Measurements from ENCODE around the gene SSTR5. TPM values are rescaled to one million over a fixed set of nuclear protein-coding genes. Genes with fewer than 3 reads are reported as not detected.

SSTR5 gene
- total RNA-seq, 1 donor from 2014 or later = not detected

- intact Hi-C loops (cut with DNase I) = no loop called here
- DNase-seq (ENCODE audit: low spot score) (no peak), ATAC-seq (no peak)
These were observed 4.9 kb upstream of the SSTR5 start for GRCh38 chr16:1067629-1068028.

GRCh38 chr16:1068451-1068850 is 4.1 kb upstream of the SSTR5 start:
- ATAC-seq (no peak), DNase-seq (ENCODE audit: low spot score) (no peak)
- intact Hi-C loops (cut with DNase I) = no loop called here

DNA sequence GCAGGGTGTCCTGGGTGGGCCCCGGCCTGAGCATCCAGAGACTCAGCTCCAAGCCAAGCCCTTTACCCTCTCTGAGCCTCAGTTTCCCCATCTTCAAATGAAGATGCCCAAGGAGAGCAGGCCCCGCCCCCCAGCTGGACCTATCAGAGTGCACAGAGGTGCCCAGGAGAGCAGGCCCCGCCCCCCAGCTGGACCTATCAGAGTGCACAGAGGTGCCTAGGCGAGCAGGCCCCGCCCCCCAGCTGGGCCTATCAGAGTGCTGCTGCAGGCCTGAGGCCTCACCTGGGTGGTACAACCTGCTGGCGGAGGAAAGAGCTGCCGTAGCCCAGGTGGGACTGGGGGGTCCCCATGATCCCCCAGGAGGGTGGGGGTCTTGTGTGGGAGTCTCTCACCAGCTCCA is 3.4 kb upstream of the SSTR5 start:
- no peak for DNase-seq (ENCODE audit: low spot score)
- ATAC-seq = no peak
- intact Hi-C loops (cut with DNase I) = no loop called here

DNA sequence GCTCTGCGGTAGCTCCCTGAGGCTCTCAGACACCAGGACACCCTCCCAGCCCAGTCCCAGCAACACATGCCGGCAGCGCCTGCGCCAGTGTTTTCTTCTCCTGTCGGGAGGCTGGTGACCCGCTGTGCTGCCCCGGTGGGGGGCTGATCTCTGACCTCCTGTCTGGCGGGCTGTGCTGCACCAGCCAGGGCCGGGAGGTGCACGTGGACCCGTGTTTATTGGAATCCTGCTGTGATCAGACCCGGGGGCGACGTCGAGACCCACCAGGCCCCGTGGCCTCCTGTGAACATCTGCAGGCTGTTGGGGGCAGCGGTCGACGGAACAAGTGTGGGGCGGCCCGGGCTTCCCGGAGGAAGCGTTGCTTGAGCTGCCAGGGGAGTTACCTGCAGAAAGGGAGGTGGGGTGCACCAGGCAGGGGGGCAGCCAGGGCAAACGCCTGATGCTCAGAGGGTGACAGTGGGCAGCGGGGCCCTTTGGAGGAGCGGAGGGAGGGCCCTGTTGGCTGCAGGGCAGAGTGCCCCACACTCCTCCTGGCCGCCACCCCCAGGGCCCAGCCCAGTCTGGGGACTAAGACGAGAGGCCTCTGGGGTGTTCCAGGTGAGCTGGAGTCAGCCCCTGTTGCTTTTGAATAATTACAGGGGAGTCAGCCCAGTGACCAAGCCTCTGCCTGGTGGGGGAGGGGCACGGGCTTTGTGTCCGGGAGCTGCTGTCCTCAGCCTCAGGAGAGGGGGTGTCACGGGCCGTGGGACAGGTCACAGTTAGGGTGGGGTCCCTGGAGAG is 2.3 kb upstream of the SSTR5 start:
- DNase-seq (ENCODE audit: low spot score) = no peak
- no peak for ATAC-seq
- intact Hi-C loops (cut with DNase I) = no loop called here

DNA sequence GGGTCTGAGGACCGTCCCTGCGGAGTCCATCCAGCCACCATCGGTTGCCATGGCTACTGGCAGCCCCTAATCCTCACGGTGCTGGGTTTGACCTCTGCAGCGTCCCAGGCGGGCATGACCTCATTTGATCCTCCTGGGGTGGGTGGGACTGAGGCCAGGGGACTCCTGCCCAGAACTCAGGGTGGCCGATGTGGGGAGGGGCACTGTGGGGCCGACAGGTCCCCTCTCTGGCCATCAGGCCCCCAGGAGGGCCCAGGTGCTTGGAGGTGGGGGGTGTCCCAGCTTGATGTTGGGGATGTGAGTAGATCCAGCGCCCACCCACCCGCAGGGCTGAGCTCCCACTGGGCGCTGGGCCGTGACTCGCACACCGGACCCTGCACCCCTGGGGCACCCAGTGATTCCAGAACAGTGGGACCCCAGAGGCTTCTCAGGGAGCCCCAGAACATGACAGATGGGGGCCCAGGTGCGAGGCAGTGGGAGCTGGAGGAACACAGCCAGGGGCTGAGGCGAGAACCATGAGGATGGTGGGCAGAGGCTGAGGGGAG is 1.6 kb upstream of the SSTR5 start:
- DNase-seq (ENCODE audit: low spot score) = no peak
- intact Hi-C loops (cut with DNase I) = no loop called here
- ATAC-seq = no peak

DNA sequence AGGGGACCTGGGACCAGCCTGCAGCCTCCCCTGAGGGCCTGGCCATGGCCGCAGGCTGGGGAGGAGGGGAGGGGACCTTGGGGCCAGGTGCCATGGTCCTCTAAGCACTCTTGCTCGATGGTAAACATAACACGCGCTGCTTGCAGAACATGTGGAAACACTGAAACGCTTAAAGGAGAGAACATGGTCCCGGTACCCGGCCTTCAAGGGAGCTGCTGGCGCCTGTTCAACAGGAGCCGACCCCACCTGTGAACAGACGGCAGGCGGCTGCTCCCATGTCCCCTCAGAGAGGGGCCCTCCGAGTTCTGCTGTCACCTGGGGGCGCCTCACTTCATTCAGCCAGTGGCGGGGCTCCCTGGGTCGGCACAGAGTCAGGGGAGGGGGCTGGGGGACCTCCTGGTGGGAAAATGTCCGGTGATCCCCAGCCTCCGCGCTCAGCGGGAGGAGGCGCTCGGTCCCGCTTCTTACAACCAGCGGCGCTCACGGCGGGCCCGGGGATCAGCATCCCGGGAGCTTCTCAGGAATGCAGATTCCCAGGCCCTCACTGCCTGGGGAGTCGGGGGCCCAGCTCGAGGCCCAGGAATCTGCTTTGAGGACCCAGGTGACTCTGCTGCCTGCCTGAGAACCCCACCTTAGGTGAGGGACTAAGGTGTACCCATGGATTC is 854 bp upstream of the SSTR5 start:
- no peak for DNase-seq (ENCODE audit: low spot score)
- no peak for ATAC-seq
- intact Hi-C loops (cut with DNase I) = no loop called here

- DNase-seq (ENCODE audit: low spot score) = no peak
- ATAC-seq = no peak
- intact Hi-C loops (cut with DNase I) = no loop called here
These were observed 663 bp downstream of the SSTR5 start for GRCh38 chr16:1073262-1073558.

DNA sequence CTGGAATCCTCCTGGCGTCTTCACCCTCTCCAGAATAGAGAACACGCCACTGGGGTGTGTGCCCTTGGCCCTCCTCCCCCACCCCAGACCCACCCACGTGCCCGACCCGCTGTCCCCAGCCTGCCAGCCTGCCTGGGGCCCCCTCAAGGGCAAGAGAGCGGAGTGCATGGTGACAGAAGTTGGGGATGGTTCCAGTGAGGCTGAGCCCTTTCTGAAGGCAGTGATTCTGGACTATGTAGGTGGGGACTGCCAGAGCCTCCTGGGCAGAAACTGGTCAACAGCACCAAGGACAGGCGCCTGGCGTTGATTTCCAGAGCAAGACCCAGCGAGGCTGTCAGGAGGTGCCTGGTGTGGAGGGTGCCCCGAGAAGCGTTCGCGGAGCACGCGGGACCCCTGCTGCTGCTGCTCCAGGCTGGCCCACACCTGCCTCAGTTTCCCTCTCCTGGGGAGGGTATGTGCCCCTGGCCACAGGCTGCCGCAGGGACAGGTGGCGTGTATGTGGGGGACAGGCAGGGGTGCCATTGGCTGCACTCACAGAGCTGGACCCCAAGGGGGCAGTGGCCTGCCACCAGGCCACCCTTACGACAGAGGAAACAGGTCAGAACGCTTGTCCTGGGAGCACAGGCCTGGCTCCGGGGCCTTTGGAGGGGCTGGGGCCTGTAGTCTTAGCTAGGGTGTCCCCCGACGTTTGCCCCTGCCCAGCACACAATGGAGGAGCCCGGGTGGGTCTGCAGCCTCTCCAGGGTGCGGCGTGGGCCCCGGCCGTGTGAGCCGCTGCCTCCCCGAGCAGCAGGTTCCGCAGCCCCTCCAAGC is 1.2 kb downstream of the SSTR5 start:
- ATAC-seq (no peak), DNase-seq (ENCODE audit: low spot score) (no peak)
- intact Hi-C loops (cut with DNase I) = no loop called here

DNA sequence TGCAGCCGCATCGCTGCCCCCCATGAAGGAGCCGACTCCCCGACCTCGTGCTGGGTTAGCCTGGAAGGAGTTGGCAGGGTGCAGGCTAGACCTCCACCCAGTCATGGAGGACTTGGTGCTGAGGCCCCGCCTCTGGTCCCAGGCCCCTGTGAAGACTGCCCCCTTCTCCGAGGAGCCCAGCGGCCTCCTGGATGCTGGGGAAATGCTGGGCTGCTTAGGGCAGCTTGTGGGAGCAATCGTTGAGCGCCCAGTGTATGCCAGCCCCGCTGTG is 1.8 kb downstream of the SSTR5 start:
- ATAC-seq (no peak), DNase-seq (ENCODE audit: low spot score) (no peak)
- intact Hi-C loops (cut with DNase I) = no loop called here

DNA sequence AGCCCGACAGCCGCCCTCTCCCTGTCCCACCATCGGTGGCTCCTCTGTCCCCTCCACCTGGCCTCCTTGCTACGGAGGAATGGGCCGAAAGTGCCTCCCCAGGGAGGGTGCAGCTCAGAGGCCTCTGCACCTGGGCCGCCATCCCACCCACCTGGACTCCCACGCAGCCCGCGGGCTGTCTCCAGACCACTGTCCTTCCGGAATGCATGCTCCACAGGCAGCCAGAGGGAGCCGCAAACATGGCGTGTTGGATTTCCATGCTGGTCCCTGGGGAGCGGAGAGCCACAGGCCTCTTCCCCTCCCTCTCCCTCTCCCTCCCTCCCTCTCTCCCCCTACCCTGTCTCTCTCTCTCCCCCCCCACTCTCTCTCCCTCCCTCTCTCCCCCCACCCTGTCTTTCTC is 3.0 kb downstream of the SSTR5 start:
- ATAC-seq (no peak), DNase-seq (ENCODE audit: low spot score) (no peak)
- intact Hi-C loops (cut with DNase I) = no loop called here

- ATAC-seq (no peak), DNase-seq (ENCODE audit: low spot score) (no peak)
- intact Hi-C loops (cut with DNase I) = no loop called here
These were observed 4.4 kb downstream of the SSTR5 start for GRCh38 chr16:1076801-1077576.

DNA sequence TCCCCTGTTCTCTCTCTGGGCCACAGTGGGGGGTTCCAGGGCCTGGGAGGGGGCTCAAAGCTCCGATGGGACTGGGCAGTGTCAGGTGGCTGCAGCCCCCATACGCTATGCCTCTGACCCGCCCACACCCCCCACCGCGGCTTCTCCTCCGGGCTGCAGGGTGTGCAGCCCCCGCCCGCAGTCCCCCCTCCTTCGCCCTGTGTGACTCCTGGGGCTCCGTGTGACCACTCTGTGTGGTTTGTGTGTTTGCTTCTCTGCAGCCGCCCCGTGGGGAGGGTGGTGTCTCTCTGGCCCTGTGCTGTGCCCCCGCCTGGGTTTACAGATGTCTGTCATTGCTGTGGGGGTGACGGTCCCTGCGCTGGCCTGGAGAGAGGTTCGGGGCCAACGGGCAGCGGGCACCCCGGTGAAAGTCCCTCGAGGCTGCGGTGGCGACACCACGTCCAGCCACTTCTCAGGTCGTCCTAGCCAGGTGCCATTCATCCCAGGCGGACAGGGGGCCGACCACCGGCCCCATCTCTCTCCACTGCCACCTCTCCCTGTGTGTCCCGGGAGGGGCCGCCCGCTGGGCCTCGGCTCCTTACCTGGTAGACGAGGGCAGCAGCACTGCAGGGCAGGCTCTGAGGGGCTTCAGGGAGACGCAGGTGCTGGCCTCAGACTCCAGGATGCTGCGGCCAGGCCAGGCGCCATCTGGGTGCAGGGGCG is 5.5 kb downstream of the SSTR5 start:
- DNase-seq (ENCODE audit: low spot score) = no peak
- no peak for ATAC-seq
- intact Hi-C loops (cut with DNase I) = no loop called here

DNA sequence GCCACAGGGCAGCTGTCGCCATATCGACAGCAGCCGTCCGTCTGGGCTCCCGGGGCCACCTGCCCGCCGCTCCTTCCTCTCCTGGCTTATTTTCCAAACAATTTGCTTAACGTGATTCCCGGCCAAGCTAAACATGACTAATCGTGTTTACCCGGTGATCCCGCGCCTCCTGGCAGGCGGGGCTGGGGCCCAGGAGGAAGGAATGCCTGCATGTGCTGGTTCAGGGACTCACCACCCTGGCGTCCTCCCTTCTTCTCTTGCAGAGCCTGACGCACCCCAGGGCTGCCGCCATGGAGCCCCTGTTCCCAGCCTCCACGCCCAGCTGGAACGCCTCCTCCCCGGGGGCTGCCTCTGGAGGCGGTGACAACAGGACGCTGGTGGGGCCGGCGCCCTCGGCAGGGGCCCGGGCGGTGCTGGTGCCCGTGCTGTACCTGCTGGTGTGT is 6.1 kb downstream of the SSTR5 start:
- intact Hi-C loops (cut with DNase I) = no loop called here
- DNase-seq (ENCODE audit: low spot score) = no peak
- no peak for ATAC-seq

DNA sequence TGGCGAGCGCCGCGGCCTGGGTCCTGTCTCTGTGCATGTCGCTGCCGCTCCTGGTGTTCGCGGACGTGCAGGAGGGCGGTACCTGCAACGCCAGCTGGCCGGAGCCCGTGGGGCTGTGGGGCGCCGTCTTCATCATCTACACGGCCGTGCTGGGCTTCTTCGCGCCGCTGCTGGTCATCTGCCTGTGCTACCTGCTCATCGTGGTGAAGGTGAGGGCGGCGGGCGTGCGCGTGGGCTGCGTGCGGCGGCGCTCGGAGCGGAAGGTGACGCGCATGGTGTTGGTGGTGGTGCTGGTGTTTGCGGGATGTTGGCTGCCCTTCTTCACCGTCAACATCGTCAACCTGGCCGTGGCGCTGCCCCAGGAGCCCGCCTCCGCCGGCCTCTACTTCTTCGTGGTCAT is 6.8 kb downstream of the SSTR5 start:
- DNase-seq (ENCODE audit: low spot score) (no peak), ATAC-seq (no peak)
- intact Hi-C loops (cut with DNase I) = no loop called here

DNA sequence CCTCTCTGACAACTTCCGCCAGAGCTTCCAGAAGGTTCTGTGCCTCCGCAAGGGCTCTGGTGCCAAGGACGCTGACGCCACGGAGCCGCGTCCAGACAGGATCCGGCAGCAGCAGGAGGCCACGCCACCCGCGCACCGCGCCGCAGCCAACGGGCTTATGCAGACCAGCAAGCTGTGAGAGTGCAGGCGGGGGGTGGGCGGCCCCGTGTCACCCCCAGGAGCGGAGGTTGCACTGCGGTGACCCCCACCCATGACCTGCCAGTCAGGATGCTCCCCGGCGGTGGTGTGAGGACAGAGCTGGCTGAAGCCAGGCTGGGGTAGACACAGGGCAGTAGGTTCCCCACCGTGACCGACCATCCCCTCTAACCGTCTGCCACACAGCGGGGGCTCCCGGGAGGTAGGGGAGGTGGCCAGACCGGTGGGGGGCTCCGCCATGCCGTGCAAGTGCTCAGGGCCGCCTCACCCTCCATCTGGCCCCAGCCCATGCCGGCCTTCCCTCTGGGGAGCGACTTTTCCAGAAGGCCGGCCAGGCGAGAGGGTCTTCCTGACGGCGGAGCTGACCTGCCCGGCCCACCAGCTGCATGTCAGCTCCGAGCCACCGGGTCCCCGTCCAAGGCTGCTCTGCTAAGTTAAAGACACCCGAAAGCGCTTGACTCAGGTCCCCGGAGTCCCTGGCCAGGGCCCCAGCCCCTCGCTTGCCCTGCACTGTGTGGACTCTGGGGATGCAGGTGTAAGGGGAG is 7.4 kb downstream of the SSTR5 start:
- intact Hi-C loops (cut with DNase I) = no loop called here
- ATAC-seq (no peak), DNase-seq (ENCODE audit: low spot score) (no peak)

DNA sequence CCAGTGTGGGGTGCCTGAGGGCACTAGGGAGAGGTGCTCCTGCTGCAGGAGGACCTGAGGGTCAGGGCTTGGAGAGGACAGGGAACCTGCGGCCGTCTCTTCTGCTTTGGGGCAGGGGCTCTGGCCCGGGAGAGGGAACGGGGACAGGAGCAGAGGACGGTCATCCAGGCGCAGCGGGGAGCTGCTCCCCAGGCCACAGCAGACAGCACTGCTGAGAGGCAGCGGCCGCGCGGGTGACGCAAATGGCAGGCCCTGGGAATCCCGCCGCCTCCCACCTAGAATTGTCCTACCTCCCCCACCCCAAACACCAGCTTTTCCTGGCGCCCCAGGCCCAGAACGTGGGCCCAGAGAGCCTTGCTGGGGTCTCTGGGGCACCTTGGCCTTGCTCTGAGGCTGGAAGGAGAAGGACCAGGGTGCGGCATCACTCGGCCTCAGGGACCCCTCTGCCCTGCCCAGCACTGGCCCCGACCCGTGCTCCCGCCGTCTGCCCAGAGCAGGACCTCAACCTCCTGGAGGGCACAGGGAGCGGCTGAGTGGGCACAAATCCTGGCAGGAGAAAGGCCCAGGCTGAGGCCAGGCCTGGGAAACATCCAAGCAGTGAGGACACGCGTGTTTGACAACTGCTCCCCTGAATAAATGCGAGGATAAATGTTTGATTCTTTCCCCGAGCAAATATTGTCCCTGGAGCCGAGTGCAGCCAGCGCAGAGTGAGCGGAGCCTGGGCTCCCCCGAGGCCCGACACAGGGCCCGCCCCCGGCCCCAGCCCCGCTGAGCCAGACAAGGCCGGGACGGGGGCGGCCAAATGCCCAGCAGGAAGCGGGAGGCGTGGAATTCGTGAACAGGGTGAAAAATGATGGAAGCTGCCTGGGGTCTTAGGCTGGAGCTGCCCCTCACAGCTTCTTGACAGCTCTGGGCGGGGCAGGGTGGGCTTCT is 8.5 kb downstream of the SSTR5 start:
- intact Hi-C loops (cut with DNase I) = no loop called here
- DNase-seq (ENCODE audit: low spot score) (no peak), ATAC-seq (no peak)

- DNase-seq (ENCODE audit: low spot score) (no peak), ATAC-seq (no peak)
- intact Hi-C loops (cut with DNase I) = no loop called here
These were observed 9.3 kb downstream of the SSTR5 start for GRCh38 chr16:1081734-1082265.

All from sciatic nerve (tissue), 2 donors.